HepG2 (cell line): Measurements from ENCODE around the gene TCFL5.

Source experiments
- CBX2 ChIP-seq, 2 experiments: fragments of 200-600 bp in 1 of 2; sonication (generic); formaldehyde crosslinking in 1 of 2; IDR thresholded peaks; 2 replicates each; pipeline versions ENCODE4 v1.7.0 to v1.8.1; 2018 to 2022; ENCODE audit warnings: low read depth in 2 of 2, low read length in 1 of 2, mild to moderate bottlenecking in 1 of 2, missing genetic modification reagents in 1 of 2
- CTCF ChIP-seq: sonication (generic); formaldehyde crosslinking; IDR thresholded peaks from 2 replicates; pipeline ENCODE4 v1.5.0; 2020; ENCODE audit warnings: mild to moderate bottlenecking, missing genetic modification reagents, moderate library complexity
- ELF1 ChIP-seq: sonication (generic); formaldehyde crosslinking; IDR thresholded peaks from 2 replicates; pipeline ENCODE4 v1.4.0; 2020; ENCODE audit warnings: missing genetic modification reagents
- ESRRA ChIP-seq: sonication (generic); formaldehyde crosslinking; IDR thresholded peaks from 2 replicates; pipeline ENCODE4 v1.5.1; 2020; ENCODE audit warnings: mild to moderate bottlenecking, low read depth, missing genetic modification reagents
- FOXK1 ChIP-seq: sonication (generic); formaldehyde crosslinking; IDR thresholded peaks from 2 replicates; pipeline ENCODE4 v1.4.0; 2020; ENCODE audit warnings: low read depth, missing genetic modification reagents, borderline replicate concordance
- MAFF ChIP-seq: IDR thresholded peaks from 2 replicates; pipeline ENCODE4 v1.6.1; 2011; ENCODE audit warnings: low read depth, low read length, improper control_type of control experiment
- SMAD3 ChIP-seq: sonication (generic); formaldehyde crosslinking; IDR thresholded peaks from 2 replicates; pipeline ENCODE4 v1.4.0; 2020; ENCODE audit warnings: missing genetic modification reagents
- TAF1 ChIP-seq: sonication (generic); formaldehyde crosslinking; IDR thresholded peaks from 2 replicates; pipeline ENCODE4 v1.4.0; 2020; ENCODE audit warnings: missing genetic modification reagents
- ZFP90 ChIP-seq: sonication (generic); formaldehyde crosslinking; IDR thresholded peaks from 2 replicates; pipeline ENCODE4 v1.8.0; 2022; ENCODE audit warnings: missing genetic modification reagents, mild to moderate bottlenecking, inconsistent platforms, borderline replicate concordance

GRCh38 chr20:62813588-62813987 is 48.0 kb downstream of the TCFL5 start:
- no peak for TF ChIP-seq TAF1
- no peak for TF ChIP-seq CTCF
- TF ChIP-seq CBX2 (IDR thresholded peaks at IDR 0.05; ENCODE audit: low read depth, low read length): no peak
- no peak for TF ChIP-seq CBX2 (CRISPR knock-in tag; IDR thresholded peaks at IDR 0.05; ENCODE audit: low read depth)
- no peak for TF ChIP-seq ELF1 (CRISPR knock-in tag)
- no peak for TF ChIP-seq ZFP90 (CRISPR knock-in tag)
- no peak for TF ChIP-seq MAFF
- TF ChIP-seq ESRRA (CRISPR knock-in tag): no peak
- no peak for TF ChIP-seq SMAD3
- TF ChIP-seq FOXK1: no peak
